NCI-H345 (cell line): Measurements from ENCODE around the gene SCN8A.
"Not testable (repeated sequence)": the region's sequence is repeated elsewhere in the genome, so short reads cannot be mapped to it uniquely, and the experiment has no call there.

Experiments used
- DNase-seq: peaks from one replicate; lab custom pipeline; 2025; lab: John Stamatoyannopoulos, UW

The SCN8A gene

DNA sequence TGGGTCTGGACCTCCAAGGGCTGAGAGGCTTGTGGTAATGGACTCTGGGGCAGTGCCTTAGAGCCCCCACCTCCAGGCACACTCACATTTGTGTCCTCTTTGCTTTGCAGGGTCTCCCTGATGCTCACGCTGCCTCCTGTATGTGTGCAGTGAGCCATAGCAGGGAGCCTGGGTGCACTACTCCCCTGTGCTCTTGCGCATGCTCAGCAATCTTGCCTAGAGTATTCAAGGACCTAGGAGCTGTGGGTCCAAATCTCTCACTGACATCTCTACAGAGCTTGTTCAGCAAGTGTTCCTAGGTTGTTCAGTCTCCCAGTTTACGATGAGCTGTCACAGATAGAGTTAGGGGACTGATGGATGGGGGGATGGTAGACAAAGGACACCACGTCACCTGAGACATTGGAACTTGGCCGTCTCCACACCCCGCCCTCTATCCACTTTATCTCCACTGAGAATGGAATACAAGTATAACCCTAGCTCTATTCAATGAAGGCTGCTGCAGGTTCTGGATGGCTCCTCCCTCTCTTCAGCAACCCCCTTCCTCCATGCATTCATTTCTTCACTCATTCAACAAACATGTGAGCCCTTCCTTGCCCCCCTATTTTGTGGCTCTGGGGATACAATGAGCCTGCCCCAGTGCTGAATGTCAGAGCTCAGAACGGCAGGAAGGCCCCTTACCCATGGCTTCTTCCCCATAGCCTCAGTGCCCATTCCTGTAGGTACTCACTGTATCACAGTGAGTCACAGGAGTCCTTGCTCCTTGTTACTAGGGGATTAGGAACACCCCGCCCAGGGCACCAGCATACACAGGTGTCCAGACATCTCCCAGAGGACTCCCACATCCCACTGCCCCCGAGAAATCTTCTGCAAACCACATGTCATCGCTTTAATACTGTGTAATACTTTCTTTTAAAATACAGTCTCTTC, 226.3 kb downstream of the SCN8A start:
- no peak for DNase-seq

DNA sequence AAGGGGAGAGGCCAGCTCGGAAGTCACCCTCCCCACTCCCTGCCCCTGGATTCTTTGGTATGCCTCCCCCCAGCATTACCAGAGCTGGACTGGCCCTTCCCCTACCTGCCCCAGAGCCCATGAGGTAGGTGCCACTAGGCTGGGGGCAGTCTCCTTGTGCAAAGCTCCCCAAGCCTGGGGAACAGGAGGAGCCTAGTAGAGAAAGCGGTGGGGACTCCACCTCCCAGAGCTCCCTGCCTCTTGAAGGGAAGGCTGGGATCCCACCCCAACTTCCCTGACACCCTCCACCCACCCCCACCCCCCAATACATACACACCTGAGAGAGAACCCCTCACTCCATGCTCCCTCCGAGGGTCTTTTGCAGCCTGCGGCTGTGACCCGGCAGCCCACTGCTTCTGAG, 227.1 kb downstream of the SCN8A start:
- no peak for DNase-seq

DNA sequence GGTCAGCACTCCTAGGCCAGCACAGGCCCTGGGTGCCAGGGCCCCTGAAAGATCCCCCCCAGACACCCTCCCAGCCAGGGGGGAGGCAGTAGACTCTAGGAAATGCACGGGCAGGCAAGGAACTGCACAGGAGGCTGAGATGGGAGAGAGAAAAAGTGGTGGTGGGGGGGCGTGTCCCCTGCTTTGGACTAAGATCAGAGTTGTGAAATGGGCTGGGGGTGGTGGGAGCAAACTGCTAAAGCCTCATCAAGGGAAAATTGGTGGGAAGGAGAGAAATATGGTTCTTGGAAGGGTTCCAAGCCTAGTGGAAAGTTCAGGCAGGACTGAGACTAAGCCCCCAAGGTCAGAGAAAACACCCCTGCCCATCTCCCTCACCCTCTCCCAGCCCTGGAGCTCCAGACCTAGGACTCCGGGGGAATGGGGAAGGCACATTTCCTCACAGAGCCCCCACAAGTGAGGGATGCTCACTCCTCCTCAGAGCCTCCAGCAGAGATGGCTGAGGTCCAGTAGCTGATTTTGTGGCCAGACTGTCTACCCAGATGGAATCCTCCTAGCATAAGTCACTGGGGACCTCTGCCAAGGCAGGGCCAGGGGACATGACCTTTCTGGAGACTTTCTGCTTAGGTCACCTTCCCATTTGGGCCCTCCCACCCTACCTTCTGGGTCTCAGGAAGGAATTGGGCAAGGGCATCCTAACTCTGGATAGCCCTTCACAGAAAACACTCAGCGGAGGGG, 227.7 kb downstream of the SCN8A start:
- no peak for DNase-seq

DNA sequence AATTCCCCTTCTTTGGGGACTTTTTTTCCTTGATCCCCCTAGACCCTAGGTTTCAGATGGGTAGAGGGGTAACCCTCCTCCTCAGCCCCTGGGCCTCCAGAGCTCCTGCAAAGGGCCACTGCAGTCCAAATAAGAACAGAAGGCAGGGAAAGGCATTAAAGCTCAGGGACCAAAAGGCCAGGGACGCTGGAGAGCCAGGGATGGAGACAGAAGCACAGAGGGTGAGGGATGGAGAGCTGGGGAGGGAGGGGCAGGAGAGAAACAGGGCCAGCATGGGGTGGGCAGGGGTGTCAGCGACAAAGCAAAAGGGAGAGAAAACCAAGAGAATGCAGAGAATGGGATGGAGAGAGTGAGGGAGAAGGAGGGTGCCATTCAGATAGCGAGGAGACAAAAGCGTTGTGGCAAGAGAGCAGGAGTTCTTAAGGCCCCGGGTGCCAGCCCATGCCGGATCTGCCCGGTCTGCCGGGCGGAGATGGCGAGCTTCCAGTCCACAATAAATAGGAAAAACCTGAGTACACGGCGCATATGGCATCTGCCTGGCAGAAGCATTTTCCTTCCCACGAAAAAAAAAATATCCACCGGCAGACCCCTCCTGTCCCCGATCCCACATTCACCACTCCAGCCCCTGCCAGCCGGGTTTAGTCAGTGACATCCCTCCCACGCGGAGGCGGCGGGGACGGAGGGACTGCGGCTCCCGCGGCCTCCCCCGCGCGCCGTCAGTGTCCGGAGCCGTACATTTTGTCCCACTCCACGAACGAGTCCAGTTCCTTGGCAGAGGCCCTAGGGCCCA, 228.9 kb downstream of the SCN8A start:
- peak; percentile 44 for DNase-seq

DNA sequence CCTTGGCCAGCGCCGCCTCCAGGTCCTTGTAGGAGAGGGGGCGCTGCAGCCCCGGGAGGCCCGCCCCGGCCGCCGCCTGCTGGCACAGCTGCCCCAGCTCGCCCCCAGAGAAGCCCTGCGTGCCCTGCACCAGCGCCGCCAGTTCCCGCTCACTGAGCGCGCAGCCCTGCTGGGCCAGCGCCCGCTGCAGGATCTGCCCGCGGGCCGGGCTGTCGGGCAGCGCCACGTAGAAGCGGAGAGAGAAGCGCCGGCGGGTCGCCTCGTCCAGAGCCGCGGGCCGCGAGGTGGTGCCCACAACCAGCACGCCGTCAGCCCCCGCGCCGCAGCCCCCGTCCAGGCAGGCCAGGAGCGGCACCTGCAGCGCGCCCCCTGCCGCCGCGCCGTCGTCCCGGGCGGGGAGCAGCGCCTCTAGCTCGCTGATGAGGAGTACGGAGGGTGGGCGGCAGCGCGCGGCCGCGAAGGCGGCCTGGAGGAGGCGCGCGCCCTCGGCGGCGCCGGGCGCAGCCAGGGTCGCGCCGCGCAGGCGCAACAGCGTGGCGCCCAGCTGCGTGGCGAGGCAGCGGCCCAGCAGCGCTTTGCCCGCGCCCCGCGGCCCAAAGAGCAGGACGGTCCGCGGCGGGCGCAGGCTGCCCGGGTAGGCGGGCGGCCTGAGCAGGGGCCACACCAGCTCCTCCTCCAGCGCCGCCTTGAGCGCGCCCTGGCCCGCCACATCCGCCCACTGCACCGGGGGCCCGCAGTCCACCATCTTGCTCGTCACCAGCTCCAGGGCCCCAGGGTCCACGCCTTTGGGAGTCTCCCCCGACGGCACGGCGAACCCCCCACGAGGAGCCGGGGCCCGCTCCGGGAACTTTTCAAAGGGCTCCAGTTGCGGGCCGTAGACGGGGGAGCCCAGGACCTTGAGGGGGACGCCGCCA, 229.8 kb downstream of the SCN8A start:
- DNase-seq = peak; percentile 86

DNA sequence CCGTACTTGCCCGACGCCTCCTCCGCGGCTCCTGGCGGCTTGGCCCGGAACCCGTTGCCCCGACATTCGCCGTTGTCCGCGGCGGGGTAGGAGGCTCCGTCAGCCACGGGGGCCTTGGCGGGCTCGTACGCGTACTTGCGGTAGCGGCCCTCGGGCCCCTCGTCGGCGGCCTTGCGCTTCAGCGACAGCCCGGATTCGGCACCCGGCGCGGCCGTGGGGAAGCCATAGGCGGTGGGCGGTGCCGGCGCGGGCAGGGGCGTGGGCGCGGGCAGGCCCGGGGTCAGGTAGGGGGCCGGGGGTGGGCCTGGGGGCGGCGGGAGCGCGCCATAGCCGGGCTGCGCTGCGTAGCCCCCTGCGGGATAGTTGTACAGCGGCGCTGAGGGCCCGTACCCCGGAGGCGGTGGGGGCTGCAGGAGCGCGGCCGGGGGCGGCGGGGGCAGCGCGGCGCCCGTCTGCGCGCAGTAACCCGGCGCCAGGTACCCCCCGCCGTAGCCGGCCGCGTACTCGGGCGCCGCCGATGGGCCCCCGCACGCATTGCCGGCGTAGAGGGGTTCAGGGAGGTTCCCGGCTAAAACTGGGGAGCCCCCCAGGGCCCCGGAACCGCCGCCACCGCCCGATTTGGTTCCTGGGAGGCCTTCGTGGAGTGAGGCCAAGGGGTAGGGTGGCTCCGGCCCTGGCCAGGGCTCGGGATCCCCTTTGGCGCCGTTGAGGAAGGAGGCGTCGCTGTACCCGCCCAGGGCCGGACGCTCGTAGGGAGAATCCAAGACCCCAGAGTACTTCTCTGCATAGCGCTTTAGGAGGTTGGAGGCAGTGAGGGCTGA, 230.6 kb downstream of the SCN8A start:
- DNase-seq = no peak

DNA sequence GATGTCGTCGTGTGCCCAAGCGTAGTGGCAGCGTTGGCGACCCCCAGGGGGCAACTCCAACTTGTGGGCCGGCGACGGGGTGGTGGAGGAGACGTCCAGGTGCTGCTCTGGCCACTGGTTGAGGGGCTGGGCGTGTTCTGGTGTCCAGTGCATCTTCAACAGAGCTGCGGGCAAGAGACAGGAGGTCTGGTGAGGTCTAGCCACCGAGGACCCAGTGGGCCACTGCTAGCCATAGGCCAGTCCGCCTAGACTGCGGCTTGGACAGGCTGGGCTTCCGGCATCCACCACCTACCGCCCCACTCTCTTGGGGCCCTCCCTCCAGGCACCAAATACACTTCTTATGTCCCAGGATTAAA, 231.2 kb downstream of the SCN8A start:
- no peak for DNase-seq

DNA sequence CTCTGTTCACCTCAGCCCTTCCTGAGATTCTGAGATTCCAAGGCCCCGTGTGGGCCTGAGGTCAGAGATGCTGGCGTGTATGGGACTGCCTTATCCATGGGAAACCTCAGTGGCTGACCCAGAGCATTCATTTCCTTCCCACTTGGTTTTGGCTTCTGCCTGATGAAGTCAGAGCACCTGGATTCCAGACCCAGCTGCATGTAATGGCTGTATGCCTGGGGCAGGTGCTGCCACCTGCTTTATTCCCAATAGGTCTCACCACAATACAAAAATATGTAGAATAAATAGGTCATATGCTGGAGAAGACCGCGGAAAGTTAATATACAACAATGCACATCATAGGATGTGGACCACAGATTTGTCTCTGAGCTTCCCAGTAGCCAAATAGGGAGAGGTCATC, 231.9 kb downstream of the SCN8A start:
- peak; percentile 26 for DNase-seq

DNA sequence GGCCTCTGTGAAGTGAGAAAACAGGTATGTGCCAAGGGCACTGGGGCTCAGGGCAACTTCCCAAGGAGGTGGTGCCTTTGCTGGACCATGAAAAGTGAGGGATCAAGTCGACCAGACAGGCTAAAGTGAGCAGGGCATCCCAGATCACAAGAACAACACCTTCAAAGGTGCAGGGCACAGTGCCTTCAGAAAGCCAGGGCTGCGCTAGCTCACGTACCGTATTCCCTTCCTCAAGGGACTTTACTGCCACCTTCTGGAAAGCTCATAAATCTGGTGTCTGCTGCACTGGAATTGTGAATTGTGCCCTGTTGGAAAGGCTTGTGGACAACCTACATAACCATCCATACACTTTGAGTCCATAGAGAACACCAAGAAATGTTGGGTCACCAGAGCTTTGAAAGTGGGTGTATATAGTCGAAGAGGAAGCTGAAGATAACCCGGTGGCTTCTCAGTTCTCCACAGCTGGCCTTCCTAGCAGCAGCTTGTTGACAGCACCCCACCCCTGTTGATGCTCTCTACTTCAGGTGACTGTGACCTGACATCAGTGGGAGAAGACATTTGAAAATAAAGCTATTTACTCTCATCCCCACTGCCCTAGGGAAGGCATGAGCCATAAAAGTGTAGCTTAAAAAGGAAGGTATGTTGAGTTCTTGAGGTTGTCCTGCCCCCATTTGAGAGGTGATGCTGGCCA, 233.0 kb downstream of the SCN8A start:
- DNase-seq = peak; percentile 81

DNA sequence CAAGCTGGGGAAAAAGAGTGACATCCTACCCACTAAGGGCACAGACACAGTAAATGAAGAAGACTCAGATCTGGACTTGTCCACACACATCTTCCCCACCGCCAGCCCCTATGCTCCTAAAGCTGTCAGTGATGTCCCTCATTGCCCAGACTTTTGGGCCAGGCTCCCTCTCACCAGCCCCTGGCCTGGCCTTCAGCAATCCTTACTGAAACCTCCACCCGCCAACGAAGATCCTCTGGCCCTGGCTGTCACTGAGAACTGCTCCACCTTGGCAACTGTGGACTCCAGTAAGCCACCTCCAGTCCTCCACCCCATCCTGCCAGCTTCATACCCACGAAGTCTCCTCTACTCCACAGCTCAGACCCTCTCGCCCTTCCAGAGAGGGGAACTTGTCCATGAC, 234.2 kb downstream of the SCN8A start:
- DNase-seq = no peak

DNA sequence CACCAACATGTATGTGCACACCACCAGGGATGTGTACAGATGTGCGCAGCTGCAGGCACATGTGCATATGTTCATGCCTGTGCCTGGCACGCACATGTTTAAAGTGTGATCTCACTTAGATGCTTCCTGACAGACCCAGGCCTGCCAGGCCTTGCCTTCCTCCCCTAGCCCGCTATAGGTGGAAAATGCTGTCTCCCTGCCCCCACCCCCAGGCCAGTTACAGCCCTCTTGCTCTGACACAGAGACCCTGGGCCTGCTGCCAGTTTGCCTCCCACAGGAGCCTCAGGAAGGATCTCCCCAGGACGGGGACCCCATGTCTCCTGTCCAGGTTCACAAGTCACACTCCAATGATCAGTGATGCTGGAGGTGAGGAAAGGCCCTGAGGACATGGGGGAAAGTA, 235.8 kb downstream of the SCN8A start:
- no peak for DNase-seq

DNA sequence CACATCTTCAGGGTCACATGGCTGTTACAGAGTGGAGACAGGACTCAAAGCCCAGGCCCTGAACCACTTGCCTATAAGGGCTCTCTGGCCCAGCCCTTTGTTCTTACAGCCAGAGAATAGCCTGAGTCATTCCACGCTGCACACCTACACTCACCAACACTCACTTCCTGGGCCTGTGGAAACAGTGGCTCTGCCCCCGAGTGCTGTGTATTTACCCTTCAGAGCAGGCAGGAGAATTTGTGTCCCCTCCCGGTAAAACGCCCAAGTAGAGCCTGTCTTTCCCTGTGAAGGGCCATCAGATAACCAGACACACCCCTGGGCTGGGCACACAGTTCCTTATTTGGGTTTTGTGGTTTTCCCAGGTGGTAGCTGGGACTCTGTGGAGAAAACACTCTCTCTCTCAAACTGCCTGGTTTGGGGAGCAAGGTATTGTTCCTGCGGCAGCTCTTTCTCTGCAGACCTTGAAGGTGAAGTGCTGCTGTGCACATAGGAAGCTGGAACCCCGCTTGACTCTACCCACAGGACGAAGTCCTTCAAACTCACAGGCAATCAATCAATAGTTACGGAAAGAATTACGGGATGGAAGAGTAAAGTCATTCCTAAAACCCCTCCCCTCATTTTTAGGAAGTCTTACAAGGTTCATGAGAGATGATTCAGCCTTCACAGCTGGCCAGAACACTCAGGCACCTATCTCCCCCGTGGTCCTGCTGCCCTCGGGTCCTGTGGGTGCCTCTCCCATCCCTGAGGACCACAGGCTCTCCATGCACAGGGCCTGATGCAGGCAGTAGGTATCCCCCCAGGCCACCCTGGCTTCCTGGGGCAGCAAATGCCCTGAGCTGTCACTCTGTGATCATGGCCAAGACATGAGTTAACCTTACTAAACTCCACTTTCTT, 237.1 kb downstream of the SCN8A start:
- peak; percentile 36 for DNase-seq

DNA sequence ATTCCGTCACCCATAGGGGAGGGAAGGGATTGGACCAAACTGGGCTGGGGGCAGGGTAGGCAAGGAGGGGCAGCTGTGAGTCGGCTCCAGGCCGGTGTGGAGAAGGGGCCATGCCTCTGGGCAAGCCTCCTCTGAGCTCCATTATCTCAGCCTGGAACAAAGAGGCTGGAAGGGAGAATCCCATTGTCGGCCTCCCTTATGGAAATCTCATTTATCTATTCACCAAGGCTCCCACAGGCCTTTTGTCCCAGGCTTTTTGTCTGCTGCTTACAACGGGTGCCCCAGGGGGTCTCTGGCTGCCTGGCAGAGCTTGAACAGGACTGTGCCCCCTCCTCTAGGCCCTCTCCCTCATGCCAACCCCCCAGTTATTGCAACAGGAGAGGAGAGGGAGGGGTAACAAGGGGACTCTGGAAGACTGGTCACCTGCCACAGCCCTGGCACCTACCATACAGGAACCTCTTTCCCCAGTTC, 238.0 kb downstream of the SCN8A start:
- peak; percentile 93 for DNase-seq

DNA sequence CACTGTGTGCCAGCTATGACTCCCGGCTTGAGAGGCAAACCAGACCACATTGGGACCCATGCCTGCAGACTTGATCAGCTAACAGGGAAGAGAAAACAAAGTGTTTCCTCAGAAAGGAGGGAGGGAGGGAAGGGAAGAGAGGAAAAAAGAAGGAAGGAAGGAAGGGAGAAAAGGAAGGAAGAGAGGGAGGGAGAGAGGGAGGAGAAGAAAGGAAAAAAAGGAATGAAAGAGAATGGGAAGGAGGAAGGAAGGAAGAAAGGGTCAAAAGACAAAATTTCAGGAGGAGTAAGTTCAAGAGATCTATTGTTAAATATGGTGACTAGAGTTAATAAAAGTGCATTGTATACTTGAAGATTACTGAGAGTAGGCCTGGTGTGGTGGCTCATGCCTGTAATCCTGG, 238.6 kb downstream of the SCN8A start:
- no peak for DNase-seq

DNA sequence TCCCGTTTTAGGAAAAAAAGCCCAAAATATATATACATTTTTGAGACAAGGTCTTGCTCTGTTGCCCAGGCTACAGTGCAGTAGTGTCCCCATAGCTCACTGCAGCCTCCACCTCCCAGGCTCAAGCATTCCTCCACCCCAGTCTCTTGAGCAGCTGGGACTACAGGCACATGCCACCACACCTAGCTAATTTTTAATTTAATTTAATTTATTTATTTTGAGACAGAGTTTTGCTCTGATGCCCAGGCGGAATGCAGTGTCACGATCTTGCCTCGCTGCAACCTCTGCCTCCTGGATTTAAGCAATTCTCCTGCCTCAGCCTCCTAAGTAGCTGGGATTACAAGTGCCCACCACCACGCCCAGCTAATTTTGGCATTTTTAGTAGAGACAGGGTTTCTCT, 240.8 kb downstream of the SCN8A start:
- not testable (repeated sequence) for DNase-seq

DNA sequence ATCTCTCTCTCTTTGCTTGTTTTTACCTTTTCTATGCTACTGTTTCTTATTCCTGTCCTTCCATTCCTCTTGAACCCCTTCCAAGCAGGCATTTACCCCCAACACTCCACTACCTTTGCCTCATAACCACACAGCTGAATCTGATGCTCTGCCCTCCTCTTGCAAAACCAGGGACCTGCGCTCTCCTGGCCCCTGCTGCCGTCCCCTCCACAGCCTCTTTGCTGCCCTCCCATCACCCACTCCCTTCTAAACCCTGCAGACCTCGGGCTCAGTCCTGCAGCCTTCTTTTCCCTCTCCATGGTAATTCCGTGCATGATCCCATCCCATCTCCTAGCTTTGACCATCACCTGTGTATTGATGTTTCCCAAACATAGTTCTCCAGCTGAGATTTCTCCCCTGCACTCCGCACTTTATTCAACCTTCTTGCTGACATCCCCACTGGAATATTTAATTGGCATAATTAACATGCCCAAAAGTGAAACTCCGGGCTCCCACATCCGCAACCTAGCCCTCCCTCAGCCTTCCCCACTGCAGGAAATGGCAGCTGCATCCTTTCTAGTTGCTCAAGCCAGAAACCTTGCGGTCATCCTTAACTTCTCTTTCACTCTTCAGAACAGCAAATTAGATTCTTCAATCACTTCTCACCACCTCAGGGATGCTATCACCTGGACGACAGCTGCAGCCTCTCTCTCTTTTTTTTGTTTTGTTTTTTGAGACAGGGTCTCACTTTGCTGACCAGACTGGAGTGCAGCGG, 241.5 kb downstream of the SCN8A start:
- DNase-seq = no peak

DNA sequence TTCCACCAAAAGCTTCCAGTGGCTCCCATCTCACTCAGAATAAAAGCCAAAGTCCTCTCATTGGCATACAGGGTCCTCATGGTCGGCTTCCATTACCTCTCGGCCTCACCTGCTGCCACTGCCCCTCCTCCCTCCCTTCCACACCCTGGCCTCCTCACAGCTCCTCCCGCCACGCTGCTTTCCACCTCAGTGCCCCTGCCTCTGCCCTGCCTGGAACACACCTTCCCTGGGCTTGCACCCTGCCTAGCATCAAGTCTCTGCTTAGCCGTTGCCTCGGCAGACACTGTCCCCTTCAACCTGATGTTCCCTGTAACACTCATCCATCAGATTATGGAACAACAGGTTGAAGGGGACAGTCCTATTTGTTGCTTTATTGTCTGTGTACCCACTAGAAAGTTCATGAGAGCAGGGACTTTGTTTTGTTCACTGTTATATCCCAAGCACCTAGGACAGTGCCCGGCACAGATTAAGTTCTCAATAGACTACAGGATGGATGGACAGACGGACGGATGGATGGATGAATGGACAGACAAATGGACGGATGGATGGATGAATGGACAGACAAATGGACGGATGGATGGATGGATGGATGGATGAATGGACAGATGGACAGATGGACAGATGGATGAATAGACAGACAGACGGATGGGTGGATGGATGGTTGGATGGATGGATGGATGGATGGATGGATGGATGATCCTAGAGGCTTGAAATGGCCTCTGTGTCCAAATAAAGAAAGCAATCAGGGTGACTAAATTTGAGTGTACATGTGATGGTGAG, 242.6 kb downstream of the SCN8A start:
- no peak for DNase-seq
